ENCODE data around the gene TSGA10.

DNA sequence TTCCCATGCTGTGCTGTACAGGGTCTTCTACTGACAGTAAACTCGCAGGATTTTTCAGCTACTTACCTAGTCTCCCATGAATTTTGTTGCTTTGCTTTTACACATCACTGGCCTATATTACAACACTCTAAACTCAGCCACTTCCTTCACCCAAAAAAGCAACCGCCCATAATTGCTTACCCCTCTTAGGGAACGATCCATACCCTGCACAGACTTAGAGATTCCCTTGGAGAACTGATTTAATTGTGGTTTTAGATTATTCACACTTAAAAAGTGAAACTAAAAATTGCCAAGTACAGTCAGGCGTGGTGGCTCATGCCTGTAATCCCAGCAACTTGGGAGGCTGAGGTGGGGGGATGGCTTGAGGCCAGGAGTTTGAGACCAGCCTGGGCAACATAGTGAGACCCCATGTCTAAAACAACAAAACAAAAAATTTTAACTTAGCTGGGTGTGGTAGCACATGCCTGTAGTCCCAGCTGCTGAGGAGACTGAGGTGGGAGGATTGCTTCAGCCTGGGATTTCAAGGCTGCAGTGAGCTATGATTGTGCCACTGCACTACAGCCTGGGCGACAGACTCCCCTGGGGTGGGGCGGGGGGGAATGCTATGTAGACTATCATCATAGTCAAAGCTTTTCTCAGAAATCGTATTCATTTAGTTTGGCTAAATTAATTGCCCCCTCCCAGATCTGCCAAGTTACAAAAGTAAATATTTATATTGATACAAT lies 45.5 kb upstream of the TSGA10 start:
- TF ChIP-seq, protein P1, sequence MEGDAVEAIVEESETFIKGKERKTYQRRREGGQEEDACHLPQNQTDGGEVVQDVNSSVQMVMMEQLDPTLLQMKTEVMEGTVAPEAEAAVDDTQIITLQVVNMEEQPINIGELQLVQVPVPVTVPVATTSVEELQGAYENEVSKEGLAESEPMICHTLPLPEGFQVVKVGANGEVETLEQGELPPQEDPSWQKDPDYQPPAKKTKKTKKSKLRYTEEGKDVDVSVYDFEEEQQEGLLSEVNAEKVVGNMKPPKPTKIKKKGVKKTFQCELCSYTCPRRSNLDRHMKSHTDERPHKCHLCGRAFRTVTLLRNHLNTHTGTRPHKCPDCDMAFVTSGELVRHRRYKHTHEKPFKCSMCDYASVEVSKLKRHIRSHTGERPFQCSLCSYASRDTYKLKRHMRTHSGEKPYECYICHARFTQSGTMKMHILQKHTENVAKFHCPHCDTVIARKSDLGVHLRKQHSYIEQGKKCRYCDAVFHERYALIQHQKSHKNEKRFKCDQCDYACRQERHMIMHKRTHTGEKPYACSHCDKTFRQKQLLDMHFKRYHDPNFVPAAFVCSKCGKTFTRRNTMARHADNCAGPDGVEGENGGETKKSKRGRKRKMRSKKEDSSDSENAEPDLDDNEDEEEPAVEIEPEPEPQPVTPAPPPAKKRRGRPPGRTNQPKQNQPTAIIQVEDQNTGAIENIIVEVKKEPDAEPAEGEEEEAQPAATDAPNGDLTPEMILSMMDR (IDR thresholded peaks at IDR 0.05 in 8 of 11, conservative IDR thresholded peaks at IDR 0.05 in 3 of 11), result no peak
- no peak for TF ChIP-seq POLR2A (IDR thresholded peaks at IDR 0.05)
- TF ChIP-seq POLR2AphosphoS5 (IDR thresholded peaks at IDR 0.05), result no peak
